ENCODE results near the gene DYRK1A.

DYRK1A gene

DNA sequence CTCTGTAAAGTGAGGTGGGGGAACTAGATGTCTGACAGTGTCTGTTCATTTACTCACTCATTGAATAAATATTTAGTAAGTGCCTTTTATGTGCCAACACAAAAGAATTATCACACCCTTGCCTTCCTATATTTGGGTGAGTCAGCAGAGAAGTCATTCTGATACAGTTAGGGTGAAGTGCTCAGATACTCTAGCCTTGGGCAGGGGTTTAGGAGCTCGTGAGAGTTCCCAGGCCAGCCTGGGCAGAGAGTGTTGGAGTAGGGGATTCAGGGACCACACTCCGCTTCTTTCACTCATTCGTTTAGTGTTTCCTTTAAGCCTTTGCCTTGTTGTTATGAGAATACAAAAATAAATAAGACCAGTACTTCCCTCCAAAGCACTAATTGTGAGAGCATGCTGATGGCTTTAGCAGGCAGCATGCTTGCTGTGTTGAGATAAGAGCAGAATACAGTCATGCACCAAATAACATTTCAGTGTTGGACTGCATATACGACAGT is 83.9 kb downstream of the DYRK1A start:
- no peak for FAIRE-seq

DNA sequence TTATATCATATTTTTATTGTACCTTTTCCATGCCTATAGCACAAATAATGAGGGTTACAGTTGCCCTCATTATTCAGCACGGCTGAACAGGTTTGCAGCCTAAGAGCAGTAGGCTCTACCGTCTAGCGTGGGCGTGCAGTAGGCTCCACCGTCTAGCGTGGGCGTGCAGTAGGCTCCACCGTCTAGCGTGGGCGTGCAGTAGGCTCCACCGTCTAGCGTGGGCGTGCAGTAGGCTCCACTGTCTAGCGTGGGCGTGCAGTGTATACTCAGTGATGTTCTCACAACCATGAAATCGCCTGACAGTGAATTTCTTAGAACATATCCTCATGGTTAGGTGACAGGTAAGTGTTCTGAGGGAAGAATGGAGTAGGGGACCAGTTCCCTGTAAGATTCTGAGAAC is 84.9 kb downstream of the DYRK1A start:
- no peak for FAIRE-seq

DNA sequence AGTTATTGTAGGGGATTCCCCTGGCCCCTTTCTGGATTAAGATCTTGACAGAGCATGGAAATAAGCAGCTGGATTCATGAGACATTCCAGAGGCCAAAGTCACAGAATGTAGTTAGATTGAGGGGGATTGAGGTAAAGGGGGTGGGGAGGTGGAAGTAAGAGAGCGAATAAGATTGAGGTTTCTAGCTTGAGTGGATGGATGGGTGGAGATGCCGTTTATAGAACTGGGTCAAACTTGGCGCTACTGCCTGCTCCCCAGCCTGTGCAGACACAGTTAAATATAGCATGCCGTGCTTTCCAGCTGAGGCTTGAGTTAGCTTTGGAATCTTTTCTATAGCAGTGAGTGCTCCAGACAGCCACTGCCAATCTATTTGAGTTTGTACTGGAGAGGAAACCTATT is 85.7 kb downstream of the DYRK1A start:
- no peak for FAIRE-seq

DNA sequence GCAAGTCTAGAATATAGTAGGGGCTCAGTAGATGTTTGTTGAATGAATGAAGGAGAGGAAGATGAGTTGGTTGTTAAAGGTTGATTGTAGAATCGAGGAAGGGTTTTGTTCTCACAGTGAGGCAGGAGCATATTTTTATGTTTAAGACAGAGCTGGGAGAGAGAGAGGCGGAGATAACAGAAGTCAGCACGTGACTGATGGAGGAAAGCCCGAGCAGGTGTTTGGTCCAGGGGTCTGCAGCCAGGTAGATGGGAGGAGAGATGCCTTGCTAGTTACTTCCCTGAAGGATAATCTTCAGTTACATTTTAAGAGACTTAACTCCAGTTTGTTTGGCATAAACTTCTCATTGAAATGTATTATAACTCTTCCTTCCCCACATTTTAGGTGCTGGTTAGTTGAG is 86.8 kb downstream of the DYRK1A start:
- FAIRE-seq: no peak

DNA sequence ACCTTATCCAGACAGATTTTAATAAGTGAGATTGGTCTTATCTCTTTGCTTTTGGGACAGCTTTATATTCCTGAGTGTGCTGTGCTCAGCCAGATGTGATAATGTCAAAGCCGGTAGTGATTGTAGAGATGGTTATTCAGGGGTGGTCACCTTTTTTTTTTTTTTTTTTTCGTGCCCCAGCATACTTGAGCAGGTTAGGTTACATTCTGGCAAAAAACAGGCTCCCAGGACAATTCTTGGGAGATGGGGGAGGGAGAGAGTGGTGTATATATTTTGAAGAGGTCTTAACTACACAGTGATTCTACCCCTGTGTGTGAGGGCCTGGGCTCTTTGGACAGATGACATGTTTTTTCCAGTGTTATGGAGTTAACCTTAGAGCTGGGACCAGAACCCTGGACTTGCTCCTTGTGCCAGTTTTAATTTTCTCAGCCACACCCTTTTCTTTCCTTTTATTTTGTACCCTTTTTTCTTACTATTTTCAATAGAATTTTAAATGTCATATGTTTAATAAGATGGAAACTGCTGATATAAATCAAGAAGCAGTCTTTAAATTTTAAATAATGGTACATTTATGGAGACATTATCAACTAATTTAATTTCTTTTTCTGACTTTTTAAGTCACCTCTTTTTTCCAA is 88.4 kb downstream of the DYRK1A start:
- FAIRE-seq: no peak

DNA sequence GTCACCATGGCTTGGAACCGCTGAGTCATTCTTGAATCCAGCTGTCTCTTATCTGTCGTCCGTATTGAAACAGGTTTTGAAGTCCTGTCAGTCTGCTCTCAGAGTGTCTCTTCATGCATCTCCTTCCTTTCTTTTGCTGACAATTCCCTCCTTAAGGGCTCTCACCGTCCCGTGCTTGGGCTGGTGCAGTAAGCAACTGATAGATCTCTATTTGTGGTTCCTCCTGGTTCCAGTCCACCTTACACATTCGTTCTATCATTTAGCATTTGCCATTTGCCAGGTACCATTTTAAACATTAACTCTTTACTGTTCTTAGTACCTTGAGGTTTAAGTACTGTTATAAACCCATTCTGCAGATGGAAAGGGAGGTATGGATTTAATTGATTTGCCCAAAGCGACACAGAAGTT is 88.9 kb downstream of the DYRK1A start:
- FAIRE-seq: no peak

DNA sequence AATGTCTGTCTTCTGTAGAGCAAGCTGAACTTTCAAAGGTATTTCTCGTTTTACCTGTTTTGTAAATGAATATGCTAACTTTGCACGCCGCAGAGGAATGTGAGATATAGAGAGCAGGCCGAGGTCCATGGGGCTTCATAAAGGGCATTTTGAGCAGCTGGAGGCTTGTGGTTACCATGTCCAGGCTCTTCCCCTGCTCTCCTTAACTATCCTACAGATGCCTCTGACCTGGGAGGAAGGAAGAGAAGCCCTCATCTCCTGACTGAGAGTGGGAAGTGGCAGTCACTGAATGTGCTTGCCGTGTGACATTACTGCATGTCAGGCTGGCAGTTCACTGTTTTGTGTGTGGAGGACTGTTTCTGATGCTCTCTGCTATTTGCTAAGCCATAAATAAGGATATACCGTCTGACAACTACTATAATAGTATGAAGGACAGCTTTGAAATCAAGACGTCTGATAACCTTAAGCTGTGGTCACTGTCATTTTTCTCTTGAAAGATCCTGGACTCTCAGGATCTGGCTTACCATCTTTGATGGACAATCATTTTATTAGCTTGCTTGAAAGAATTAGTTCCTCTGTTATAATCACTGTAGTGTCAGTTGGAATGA is 92.2 kb downstream of the DYRK1A start:
- no peak for FAIRE-seq

DNA sequence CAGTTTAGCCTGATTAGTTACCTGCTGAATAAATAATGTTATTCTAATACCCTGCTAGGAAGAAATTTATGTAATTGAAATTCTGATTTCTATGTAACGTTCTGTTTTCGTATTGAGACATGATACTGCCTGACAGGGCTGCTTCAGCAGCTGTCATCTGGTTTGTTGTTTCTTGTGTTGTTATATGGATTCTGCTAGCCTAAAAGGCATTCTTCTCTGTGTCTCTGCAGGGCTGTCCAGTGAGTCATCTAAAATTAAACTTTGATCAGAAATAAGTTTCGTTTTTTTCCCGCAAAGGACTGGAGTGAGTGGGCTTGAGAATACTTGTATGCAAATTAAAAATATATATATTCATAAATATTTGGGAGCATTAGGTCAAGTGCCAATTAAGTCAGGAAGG is 93.0 kb downstream of the DYRK1A start:
- peak; percentile 27 for FAIRE-seq

DNA sequence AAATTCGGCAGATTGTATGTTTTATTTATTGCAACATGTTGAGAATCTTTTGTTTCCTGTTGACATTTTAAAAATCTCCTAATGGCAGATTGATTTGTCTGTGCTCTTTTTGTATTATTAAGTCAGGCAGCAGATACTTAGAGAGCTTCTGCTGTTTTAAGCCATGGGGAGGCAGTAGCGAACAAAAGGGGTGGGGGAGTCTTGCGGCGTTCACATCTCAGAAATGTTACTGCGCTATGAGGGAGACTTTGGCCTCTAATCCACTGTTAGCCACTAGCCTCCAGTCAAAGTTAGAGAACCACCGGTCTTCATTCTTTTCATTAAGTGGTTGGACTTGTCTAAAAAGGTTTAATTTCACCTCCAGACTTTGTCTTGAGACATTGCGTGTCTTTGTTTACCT is 93.6 kb downstream of the DYRK1A start:
- no peak for FAIRE-seq

DNA sequence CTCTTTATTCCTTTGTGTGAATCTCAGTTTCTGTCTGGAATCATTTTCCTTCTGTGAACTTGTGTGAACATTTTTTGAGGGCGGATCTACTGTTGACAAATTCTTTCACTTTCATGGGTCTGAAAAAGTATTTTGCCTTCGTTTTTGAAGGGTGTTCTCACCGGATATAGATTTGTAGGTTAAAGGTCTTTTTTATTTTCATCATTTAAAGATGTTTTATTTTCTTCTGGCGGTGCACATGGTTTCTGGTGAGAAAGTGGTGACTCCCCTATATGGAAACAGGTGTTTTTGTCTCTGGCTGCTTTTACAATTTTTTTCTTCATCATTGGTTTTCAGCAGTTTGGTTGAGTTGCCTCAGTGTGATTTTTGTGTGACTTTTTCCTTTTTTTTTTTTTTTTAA is 94.9 kb downstream of the DYRK1A start:
- no peak for FAIRE-seq

DNA sequence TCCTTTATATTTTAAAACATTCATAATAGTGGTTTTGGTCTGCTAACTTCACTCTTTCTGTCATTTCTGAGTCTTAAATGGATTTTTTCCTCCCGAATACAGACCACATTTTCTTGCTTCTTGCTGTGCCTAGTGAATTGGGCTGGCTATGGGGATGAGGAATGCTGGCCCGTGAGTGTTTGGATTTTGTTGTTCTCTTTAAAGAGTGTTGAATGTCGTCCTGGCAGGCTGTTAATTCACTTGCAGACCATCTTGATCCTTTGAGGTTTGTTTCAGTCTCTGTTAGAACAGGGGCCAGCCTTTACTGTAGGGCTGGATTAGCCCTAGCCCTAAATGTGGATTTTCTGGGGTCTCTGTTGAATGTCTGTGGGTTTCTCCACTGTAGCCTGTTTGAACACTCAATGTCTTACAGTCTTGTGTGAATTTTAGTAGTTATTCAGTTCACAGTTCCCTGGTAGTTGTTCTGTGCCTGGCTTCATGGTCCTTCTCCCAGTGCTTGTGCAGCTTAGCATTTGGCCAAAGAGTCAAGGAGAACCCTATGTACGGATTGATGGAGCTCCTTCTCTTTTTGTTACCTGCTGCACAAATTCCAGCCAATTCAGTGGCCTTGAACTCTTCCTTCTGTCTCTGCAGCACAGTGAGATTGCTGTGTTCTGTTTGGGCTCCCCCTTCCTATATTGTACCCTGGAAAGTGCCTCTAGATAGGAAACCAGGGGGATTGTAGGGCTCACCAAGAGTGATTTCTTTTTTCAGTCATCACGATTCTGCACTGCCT is 95.7 kb downstream of the DYRK1A start:
- no peak for FAIRE-seq

DNA sequence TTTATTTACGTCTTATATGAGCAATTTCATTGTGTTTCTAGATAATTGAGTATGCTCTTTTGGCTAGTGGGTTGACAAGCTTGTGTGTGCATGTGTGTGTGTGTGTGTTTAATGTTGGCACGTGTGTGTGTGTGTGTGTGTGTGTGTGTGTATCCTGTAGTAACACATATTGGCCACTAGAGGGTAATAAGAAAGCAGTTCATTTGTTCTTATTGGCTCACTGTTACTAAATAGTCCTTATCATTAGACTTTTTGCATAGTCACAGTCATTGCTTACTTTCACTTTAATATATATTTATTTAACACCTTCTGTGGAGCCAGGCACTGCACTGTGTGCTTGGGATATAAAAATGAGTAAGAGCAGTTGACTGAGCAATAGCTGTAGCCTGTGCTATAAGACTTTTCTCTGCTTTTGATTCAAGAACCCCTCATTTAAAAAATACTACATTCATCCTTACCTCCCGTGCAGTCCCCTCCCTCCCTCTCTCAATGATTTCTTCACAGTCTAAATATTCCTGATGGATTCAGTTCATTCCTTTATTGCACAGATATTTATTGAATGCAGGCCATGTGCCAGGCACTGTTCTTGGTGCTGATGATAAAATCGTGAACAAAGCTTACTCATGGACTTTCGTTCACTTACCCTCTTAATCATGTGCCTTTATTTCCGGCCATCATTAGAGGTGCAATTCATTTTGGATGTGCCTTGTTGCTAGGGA is 96.7 kb downstream of the DYRK1A start:
- FAIRE-seq: peak; percentile 94

DNA sequence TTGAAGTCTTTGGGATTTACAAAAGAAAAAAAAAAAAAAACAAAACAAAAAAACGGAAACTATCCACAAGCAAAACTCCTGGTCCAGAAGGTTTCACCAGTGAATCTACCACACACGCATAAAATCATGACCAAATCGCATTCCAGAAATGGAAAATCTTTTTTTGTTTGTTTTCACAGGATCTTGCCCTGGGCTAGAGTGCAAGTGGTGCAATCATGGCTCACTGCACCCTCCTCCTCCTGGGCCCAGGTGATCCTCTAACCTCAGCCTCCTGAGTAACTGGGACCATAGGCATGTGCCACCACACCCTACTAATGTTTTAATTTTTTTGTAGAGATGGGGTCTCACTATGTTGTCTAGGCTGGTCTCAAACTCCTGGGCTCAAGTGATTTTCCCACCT is 100.5 kb downstream of the DYRK1A start:
- FAIRE-seq: no peak

DNA sequence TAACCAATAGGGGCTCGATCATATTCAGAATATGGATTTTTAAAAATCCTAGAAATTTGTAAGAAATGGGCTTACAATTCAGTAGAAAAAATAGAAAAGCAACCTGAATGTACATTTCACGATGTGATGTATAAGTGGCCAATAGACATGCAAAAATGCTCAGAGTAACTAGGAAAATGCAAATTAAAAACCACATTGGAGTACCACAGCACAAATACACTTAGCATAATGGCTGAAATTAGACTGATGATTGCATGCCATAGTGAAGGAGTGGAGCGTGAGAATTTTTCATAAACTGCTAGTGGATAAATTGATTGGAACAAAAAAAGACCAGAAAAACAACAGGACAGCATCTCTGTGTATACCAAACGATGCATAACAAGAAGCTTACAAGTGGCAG is 102.3 kb downstream of the DYRK1A start:
- FAIRE-seq: no peak

DNA sequence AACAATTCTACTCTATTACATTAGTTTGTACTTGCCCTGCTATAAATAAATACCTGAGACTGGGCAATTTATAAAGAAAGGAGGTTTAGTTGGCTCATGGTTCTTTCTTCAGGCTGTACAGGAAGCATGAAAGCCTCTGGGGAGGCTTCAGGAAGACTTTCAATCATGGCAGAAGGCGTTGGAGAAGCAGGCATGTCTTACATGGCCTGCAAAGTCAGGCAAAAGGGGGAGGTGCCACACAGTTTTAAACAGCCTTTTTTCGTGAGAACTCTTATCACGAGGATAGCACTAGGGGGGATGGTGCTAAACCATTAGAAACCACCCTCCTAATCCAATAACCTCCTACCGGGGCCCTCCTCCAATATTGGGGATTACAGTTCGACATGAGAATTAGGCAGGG is 102.9 kb downstream of the DYRK1A start:
- FAIRE-seq: peak; percentile 75

DNA sequence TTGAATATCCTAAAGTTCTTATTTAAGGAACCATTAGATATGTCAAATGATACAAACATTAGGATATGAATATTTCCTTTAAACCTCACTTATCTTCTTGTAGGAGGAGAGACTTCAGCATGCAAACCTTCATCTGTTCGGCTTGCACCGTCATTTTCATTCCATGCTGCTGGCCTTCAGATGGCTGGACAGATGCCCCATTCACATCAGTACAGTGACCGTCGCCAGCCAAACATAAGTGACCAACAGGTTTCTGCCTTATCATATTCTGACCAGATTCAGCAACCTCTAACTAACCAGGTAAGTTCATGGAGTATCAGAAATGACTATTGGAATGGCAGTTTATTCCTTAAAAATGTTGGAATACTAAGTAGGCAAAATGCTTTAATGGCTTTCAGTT is 106.0 kb downstream of the DYRK1A start:
- no peak for FAIRE-seq

DNA sequence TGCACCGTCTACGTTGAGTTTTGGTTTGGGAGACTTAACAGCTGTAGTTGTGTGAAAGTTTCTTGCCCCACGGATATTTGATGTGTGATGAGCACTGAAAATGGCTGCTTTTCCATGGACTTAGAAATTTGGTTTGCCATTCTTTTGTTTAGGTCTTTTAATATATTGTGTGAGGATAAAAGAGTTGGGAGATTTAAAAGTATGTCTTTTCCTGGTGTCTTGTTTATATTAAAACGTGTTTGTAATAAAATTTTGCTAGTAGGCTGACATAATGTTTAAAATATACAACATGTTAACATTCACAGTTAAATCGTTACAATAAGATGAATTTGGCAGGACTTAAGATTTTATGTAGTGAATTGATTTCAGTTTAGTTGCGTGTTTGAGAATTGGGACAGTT is 106.9 kb downstream of the DYRK1A start:
- FAIRE-seq: no peak

DNA sequence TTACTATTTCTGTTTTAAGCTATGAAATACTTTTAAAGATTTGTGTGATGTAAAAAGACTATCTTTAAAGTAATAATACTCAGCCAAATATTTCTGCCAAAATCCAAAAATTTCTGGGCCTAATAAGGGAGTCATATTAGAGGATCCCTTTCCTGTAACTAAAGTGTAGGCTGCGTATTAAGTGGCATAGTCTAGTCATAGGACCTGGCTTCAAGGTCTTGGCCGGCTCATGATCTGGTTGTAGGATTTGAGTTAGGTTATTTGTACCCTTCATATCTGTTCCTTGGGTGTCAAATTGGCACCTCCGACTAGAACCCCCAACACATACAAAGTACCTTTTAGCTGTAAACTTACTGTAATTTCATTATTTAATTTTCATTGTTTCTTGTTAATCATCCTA is 107.8 kb downstream of the DYRK1A start:
- FAIRE-seq: peak; percentile 5

DNA sequence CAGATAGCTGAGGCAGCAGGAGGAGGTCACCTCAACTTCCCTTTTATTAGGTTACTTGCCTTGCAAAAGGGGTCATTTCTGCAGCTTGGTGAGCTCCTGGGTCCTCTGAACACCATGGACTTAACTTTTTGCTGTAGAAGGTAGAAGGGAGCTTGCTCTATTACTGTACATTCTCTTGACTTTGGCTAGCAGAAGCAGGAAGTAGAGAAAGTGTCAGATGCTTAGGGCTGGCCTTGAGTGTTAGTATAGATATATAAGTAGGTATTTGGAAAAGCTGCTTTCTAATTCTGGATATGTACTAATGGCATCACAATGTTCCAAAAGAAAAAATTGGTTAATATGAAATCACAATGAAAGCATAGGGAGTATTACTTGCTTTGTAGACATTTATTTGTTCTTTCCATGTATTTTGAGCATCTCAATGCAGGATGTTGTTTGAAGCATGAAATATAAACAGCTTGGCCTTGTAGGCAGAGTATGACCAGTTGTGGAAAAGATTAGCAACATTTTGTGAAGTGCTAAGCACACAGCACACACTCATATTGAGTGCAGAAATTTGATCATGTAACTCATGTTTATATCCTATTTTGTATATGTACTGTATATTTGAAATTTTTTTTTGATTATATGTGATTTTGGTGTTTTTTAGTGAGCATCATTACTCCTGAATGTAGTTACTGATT is 108.8 kb downstream of the DYRK1A start:
- FAIRE-seq: peak; percentile 53

DNA sequence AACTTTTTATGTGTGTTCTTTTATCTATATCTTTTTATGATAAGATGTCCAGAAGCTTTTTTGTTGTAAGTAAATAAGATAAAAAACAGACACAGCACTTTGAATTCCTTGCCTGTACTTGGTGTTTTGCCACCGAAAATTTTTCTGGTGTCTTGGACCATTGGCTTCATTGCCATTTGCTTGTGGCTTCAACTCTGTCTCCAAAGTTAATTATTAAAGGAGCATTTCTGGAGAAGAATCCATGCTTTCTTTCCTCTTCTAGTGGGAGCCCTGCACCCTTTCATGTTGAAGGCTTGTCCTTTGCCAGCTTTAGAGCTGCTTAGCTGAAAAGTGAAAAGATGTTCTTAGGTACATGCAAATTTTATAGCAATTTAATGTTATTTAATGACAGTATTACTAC is 112.2 kb downstream of the DYRK1A start:
- FAIRE-seq: no peak

DNA sequence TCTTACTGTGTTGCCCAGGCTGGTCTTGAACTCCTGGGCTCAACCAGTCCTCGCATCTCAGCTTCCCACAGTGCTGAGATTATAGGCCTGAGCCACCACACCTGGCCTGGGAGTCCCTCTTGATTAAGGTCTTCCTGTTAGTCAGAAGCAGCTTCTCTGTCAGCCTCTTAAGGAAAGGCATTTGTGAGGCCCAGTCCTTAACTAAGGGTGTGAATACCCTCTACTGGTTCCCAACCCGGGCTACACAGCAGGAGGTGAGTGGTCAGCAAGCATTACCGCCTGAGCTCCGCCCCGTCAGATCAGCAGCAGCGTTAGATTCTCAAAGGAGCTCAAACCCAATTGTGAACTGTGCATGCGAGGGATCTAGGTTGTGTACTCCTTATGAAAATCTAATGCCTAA is 117.2 kb downstream of the DYRK1A start:
- FAIRE-seq: no peak

DNA sequence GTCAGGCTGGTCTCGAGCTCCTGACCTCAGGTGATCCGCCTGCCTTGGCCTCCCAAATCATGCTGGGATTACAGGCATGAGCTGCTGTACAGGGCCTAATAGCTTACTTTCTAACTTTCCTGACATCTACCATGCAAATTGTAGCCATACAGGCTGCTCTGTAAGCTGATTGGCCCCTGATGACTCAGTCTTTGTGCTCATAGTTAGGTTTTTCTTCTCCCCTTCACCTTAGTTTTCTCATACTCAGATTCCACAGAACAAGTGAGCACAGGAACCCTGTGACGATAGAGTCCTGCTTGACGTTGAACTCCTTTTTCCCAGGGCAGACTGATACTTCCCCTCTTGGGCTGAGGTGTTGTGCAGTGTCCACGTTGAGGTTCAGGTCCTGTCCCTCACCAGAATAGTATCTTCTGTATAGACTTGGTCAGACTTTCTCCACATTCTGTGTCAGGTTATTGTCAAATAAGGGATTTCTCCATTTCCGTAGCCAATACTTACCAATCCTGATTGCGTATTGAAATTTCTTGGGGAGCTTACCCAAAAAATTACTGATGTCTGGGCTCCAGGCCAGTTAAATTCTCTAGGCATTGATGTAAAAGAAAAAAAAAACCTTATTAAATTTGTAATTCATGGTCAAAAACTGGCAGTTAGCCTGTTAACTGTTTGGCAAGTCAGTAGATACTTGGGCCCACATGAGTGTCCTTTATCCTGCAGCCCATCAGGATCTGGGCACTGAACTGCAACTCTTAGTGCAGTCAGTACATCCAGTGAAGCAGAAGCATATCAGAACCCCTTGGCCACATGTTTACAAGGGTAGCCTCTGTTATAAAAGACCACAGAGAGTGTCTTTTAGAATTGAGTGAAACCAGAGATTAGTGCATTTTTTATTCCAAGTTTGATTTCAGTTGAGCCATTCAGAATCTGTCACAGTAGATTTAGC is 118.2 kb downstream of the DYRK1A start:
- FAIRE-seq: no peak
